ENCODE results near the gene BPGM.
"Not testable (repeated sequence)": the region's sequence is repeated elsewhere in the genome, so short reads cannot be mapped to it uniquely, and the experiment has no call there.

- TF ChIP-seq, protein P1, sequence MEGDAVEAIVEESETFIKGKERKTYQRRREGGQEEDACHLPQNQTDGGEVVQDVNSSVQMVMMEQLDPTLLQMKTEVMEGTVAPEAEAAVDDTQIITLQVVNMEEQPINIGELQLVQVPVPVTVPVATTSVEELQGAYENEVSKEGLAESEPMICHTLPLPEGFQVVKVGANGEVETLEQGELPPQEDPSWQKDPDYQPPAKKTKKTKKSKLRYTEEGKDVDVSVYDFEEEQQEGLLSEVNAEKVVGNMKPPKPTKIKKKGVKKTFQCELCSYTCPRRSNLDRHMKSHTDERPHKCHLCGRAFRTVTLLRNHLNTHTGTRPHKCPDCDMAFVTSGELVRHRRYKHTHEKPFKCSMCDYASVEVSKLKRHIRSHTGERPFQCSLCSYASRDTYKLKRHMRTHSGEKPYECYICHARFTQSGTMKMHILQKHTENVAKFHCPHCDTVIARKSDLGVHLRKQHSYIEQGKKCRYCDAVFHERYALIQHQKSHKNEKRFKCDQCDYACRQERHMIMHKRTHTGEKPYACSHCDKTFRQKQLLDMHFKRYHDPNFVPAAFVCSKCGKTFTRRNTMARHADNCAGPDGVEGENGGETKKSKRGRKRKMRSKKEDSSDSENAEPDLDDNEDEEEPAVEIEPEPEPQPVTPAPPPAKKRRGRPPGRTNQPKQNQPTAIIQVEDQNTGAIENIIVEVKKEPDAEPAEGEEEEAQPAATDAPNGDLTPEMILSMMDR (IDR thresholded peaks at IDR 0.05; ENCODE audit: low read depth, low read length, poor library complexity, severe bottlenecking), result not testable (repeated sequence)
- TF ChIP-seq EZH2phosphoT487 (IDR thresholded peaks at IDR 0.05; ENCODE audit: borderline replicate concordance, low read length), result not testable (repeated sequence)
Measured at GRCh38 chr7:134665045-134665444, 18.4 kb downstream of the BPGM start.
